Liver (tissue), 9 donors: ENCODE measurements around the gene PCCB. TPM values are rescaled to one million over a fixed set of nuclear protein-coding genes. Genes with fewer than 3 reads are reported as not detected.
A peak's percentile ranks its signal among the peaks of the same experiment; 100 is the strongest.

Experiments
- DNase-seq: peaks from one replicate; pipeline ENCODE4 v3.0.0-alpha.2; 2017; ENCODE audit warnings: low spot score
- H3K27ac ChIP-seq, 2 donors: one replicate each; pipeline ENCODE4 v1.7.0; 2013; ENCODE audit warnings: inconsistent platforms in 2 of 2, low read length in 2 of 2, control low read depth in 1 of 2, low read depth in 1 of 2, mild to moderate bottlenecking in 1 of 2
- H3K27me3 ChIP-seq, 4 donors: one replicate each; pipeline versions ENCODE4 v1.6.1 to v1.7.0; 2013; ENCODE audit warnings: low read length in 3 of 4, inconsistent platforms in 1 of 4, mild to moderate bottlenecking in 1 of 4, moderate library complexity in 1 of 4; ENCODE audit not compliant: control insufficient read depth in 4 of 4, insufficient read depth in 4 of 4
- H3K36me3 ChIP-seq, 4 donors: one replicate each; pipeline versions ENCODE4 v1.6.1 to v1.7.0; 2013; ENCODE audit warnings: low read length in 3 of 4, mild to moderate bottlenecking in 3 of 4, low read depth in 1 of 4, moderate library complexity in 1 of 4; ENCODE audit not compliant: control insufficient read depth in 4 of 4, insufficient read depth in 3 of 4
- H3K4me1 ChIP-seq, 4 donors: one replicate each; pipeline versions ENCODE4 v1.6.1 to v1.7.0; 2013; ENCODE audit warnings: low read length in 3 of 4, mild to moderate bottlenecking in 3 of 4, moderate library complexity in 1 of 4; ENCODE audit not compliant: control insufficient read depth in 4 of 4, insufficient read depth in 4 of 4
- H3K4me3 ChIP-seq, 3 donors: one replicate each; pipeline versions ENCODE4 v1.6.1 to v1.7.0; 2013; ENCODE audit warnings: low read length in 3 of 3, control low read depth in 1 of 3, low read depth in 1 of 3, mild to moderate bottlenecking in 1 of 3
- H3K9ac ChIP-seq, 2 donors: one replicate each; pipeline ENCODE4 v1.7.0; 2013; ENCODE audit warnings: low read length in 2 of 2, mild to moderate bottlenecking in 2 of 2, moderate library complexity in 2 of 2, control low read depth in 1 of 2, low read depth in 1 of 2
- H3K9me3 ChIP-seq, 4 donors: one replicate each; pipeline versions ENCODE4 v1.6.1 to v1.7.0; 2013; ENCODE audit warnings: low read length in 3 of 4; ENCODE audit not compliant: control insufficient read depth in 4 of 4
- CTCF ChIP-seq: fragments of 150-350 bp; IDR thresholded peaks from 2 replicates; pipeline ENCODE4 v1.5.1; 2017; ENCODE audit warnings: improper control_type of control experiment, low read depth, low read length; ENCODE audit not compliant: missing input control
- EGR1 ChIP-seq, 2 donors: IDR thresholded peaks; 2 replicates each; pipeline ENCODE4 v1.6.1; 2016 to 2018; ENCODE audit warnings: antibody characterized with exemption in 2 of 2, low read depth in 2 of 2
- FOXA1 ChIP-seq: IDR thresholded peaks from 2 replicates; pipeline ENCODE4 v1.6.1; 2016; ENCODE audit warnings: antibody characterized with exemption
- FOXA2 ChIP-seq: IDR thresholded peaks from 2 replicates; pipeline ENCODE4 v1.6.1; 2016; ENCODE audit warnings: antibody characterized with exemption
- GABPA ChIP-seq, 2 donors: IDR thresholded peaks in 1 of 2; conservative IDR thresholded peaks in 1 of 2; 2 replicates each; pipeline ENCODE4 v1.6.1; 2016; ENCODE audit warnings: antibody characterized with exemption in 2 of 2, mild to moderate bottlenecking in 1 of 2, moderate library complexity in 1 of 2
- HNF4A ChIP-seq, 2 donors: conservative IDR thresholded peaks; 2 replicates each; pipeline ENCODE4 v1.6.1; 2016; ENCODE audit warnings: antibody characterized with exemption in 2 of 2, mild to moderate bottlenecking in 2 of 2
- HNF4G ChIP-seq: IDR thresholded peaks from 2 replicates; pipeline ENCODE4 v1.6.1; 2016; ENCODE audit warnings: antibody characterized with exemption
- NR2F2 ChIP-seq: IDR thresholded peaks from 2 replicates; pipeline ENCODE4 v1.6.1; 2016; ENCODE audit warnings: antibody characterized with exemption
- RAD21 ChIP-seq, 2 donors: IDR thresholded peaks; 2 replicates each; pipeline ENCODE4 v1.6.1; 2016; ENCODE audit warnings: antibody characterized with exemption in 2 of 2, mild to moderate bottlenecking in 2 of 2
- REST ChIP-seq: IDR thresholded peaks from 2 replicates; pipeline ENCODE4 v1.6.1; 2016; ENCODE audit warnings: antibody characterized with exemption, mild to moderate bottlenecking
- SP1 ChIP-seq: IDR thresholded peaks from 2 replicates; pipeline ENCODE4 v1.6.1; 2018; ENCODE audit warnings: antibody characterized with exemption, mild to moderate bottlenecking
- TAF1 ChIP-seq: conservative IDR thresholded peaks from 2 replicates; pipeline ENCODE4 v1.6.1; 2016; ENCODE audit warnings: antibody characterized with exemption, mild to moderate bottlenecking
- YY1 ChIP-seq: IDR thresholded peaks from 2 replicates; pipeline ENCODE4 v1.6.1; 2016; ENCODE audit warnings: antibody characterized with exemption, mild to moderate bottlenecking
- ZBTB33 ChIP-seq: IDR thresholded peaks from 2 replicates; pipeline ENCODE4 v1.6.1; 2016; ENCODE audit warnings: antibody characterized with exemption
- WGBS: extraction: QIAGEN DNeasy Blood & Tissue Kit; methylation state at CpG from one replicate; pipeline ENCODE4 v1.1.7; 2013; 5-methylcytosine and 5-hydroxymethylcytosine counted together
- polyA plus RNA-seq, 2 donors: library from polyadenylated mRNA; stranded (reverse) in 1 of 2; unstranded in 1 of 2; fragments of 200-250 nt in 1 of 2; fragments of >200 nt in 1 of 2; fragmentation: Nextera tagmentation in 1 of 2; extraction: Ambion mirVana in 1 of 2; gene quantifications; one replicate each; pipeline versions ENCODE4 v1.2.1 to v1.2.3, GENCODE V29; 2013 to 2015
- total RNA-seq, 2 donors: library from RNA; depleted of rRNA; stranded (reverse); fragments of >200 nt; gene quantifications; one replicate each; pipeline ENCODE4 v1.2.3, GENCODE V29; 2014
- TF ChIP-seq, protein P1 (sequence below): IDR thresholded peaks from 2 replicates; pipeline ENCODE4 v1.6.1; 2016; ENCODE audit warnings: antibody characterized with exemption
- donor health status: healthy.
- donor health status: healthy.
- donor health status: healthy.
- donor health status: healthy.
- donor health status: healthy.

PCCB gene
- total and polyA plus RNA-seq, 4 donors: 72.8 to 120 (median 95.0) TPM

GRCh38 chr3:136247855-136248590 lies 2.1 kb upstream of the PCCB start:
- H3K9ac ChIP-seq: no peak overlapping the region
- no peaks in the 10 kb centered on the region for H3K27me3 ChIP-seq
- H3K4me3 ChIP-seq: no peak overlapping the region
- no peaks in the 10 kb centered on the region for H3K9me3 ChIP-seq
- no peak overlapping the region for H3K27ac ChIP-seq
- DNase-seq: no peak
- 64% methylated on average over 4 of the region's 4 CpGs for WGBS
- H3K4me1 ChIP-seq: peaks cover 6 to 33% (median 20%) of the 10 kb centered on the region in 4 donors
- TF ChIP-seq, protein P1, sequence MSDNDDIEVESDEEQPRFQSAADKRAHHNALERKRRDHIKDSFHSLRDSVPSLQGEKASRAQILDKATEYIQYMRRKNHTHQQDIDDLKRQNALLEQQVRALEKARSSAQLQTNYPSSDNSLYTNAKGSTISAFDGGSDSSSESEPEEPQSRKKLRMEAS: no peak
- TF ChIP-seq HNF4A (conservative IDR thresholded peaks at IDR 0.05): peak in 1 of 2 donors; percentile 9
- no peak for TF ChIP-seq REST
- TF ChIP-seq CTCF: no peak
- no peaks in the 10 kb centered on the region for H3K36me3 ChIP-seq

GRCh38 chr3:136249091-136249490 lies 1.0 kb upstream of the PCCB start:
- Histone ChIP-seq H3K9ac (no peak overlapping the region), H3K27me3 (no peaks in the 10 kb centered on the region), H3K36me3 (no peaks in the 10 kb centered on the region), H3K4me1 (peaks cover 6 to 33% (median 20%) of the 10 kb centered on the region in 4 donors), H3K27ac (no peak overlapping the region), H3K4me3 (no peak overlapping the region), H3K9me3 (no peaks in the 10 kb centered on the region)
- DNase-seq: no peak
- TF ChIP-seq RAD21 (IDR thresholded peaks at IDR 0.05) (no peak), EGR1 (IDR thresholded peaks at IDR 0.05; ENCODE audit: low read depth in 2 of 2) (no peak), HNF4A (conservative IDR thresholded peaks at IDR 0.05) (no peak), NR2F2 (no peak), REST (no peak), TAF1 (no peak), FOXA2 (no peak), FOXA1 (no peak), GABPA (IDR thresholded peaks at IDR 0.05 in 1 of 2, conservative IDR thresholded peaks at IDR 0.05 in 1 of 2) (no peak), ZBTB33 (no peak), YY1 (no peak), SP1 (no peak), HNF4G (no peak), CTCF (no peak)
- TF ChIP-seq, protein P1: no peak
- WGBS: 90% methylated on average over 3 of the region's 3 CpGs
